Measurements from ENCODE around the gene DMKN.

DNA sequence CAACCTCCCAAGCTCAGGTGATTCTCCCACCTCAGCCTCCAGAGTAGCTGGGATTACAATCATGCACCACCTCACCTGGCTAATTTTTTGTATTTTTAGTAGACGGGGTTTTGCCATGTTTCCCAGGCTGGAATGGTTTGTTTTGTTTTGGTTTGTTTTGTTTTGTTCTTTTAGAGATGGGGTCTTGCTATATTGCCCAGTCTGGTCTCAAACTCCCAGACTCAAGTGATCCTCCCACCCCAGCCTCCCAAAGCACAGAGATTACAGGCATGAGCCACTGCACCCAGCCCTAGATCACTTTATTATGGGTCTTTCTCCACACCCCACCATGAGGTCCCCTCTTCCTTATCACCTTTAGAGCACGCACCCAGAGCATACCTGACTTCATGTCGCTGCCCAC is 15.2 kb downstream of the DMKN start:
- TF ChIP-seq, protein P1, sequence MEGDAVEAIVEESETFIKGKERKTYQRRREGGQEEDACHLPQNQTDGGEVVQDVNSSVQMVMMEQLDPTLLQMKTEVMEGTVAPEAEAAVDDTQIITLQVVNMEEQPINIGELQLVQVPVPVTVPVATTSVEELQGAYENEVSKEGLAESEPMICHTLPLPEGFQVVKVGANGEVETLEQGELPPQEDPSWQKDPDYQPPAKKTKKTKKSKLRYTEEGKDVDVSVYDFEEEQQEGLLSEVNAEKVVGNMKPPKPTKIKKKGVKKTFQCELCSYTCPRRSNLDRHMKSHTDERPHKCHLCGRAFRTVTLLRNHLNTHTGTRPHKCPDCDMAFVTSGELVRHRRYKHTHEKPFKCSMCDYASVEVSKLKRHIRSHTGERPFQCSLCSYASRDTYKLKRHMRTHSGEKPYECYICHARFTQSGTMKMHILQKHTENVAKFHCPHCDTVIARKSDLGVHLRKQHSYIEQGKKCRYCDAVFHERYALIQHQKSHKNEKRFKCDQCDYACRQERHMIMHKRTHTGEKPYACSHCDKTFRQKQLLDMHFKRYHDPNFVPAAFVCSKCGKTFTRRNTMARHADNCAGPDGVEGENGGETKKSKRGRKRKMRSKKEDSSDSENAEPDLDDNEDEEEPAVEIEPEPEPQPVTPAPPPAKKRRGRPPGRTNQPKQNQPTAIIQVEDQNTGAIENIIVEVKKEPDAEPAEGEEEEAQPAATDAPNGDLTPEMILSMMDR (IDR thresholded peaks at IDR 0.05): no peak
- TF ChIP-seq SIN3A (IDR thresholded peaks at IDR 0.05; ENCODE audit: borderline replicate concordance, insufficient read depth, low read depth, low read length) (no peak), POLR2AphosphoS5 (IDR thresholded peaks at IDR 0.05; ENCODE audit: low read depth, low read length) (no peak)

Data from Panc1 (cell line).